ENCODE results near the gene ANKRD10. TPM values are rescaled to one million over a fixed set of nuclear protein-coding genes. Genes with fewer than 3 reads are reported as not detected.
"Not testable (repeated sequence)": the region's sequence is repeated elsewhere in the genome, so short reads cannot be mapped to it uniquely, and the experiment has no call there.

Gene ANKRD10
- total RNA-seq, 2 donors from 2014 or later: 46.2 to 47.5 TPM

DNA sequence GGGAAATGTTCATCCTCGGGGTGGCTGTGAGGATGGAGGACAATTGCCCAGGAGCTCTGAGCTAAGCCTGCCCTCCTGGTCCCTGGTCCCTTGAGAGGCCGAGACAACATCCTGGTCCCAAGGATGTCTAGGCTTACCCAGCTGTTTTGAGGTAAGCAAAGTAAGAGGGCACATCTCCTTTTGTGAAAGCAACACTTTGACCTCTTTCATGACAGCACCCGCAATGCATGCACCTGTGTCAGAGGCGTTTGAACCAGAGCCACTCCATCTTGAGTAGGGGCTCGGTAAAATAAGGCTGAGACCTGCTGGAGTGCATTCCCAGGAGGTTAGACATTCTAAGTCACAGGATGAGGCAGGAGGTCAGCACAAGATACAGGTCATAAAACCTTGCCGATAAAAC lies 43.1 kb upstream of the ANKRD10 start:
- Histone ChIP-seq H3K9me3 (peaks cover 0 to 13% of the 10 kb centered on the region in 2 donors), H3K36me3 (no peaks in the 10 kb centered on the region), H3K4me3 (no peak overlapping the region), H3K4me1 (peaks cover 0 to 4% of the 10 kb centered on the region in 2 donors), H3K27me3 (no peaks in the 10 kb centered on the region), H3K27ac (no peak overlapping the region)
- TF ChIP-seq, protein P1, sequence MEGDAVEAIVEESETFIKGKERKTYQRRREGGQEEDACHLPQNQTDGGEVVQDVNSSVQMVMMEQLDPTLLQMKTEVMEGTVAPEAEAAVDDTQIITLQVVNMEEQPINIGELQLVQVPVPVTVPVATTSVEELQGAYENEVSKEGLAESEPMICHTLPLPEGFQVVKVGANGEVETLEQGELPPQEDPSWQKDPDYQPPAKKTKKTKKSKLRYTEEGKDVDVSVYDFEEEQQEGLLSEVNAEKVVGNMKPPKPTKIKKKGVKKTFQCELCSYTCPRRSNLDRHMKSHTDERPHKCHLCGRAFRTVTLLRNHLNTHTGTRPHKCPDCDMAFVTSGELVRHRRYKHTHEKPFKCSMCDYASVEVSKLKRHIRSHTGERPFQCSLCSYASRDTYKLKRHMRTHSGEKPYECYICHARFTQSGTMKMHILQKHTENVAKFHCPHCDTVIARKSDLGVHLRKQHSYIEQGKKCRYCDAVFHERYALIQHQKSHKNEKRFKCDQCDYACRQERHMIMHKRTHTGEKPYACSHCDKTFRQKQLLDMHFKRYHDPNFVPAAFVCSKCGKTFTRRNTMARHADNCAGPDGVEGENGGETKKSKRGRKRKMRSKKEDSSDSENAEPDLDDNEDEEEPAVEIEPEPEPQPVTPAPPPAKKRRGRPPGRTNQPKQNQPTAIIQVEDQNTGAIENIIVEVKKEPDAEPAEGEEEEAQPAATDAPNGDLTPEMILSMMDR (IDR thresholded peaks at IDR 0.05): no peak
- no peak for DNase-seq (ENCODE audit: low spot score)

DNA sequence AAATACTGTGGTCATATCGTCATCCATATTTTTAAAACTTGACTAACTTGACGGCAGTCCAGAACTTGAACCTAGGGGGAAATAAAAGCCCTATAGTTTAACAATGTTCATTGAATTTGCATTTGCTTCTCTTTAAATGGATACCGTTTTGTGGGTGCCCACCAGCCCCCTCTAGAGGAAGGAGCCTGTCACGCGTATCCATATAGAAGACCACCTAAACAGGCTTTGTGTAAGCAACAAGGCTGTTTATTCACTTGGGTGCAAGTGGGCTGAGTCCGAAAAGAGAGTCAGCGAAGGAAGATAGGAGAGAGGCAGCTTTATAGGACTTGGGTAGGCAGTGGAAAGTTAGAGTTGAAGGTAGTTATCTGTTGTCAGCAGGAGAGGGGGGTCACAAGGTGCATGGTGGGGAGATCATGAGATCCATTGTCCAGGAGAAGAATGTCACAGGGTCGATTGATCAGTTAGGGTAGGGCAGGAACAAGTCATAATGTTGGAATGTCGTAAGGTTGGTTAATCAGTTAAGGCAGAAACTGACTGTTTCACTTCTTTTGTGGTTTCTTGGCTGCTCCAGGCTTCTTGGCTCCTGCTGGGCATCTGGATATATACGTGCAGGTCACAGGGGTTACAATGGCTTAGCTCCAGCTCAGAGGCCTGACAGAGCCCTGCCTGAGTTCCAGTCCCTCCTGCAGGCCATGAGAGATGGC lies 42.5 kb upstream of the ANKRD10 start:
- TF ChIP-seq, protein P1 (IDR thresholded peaks at IDR 0.05): no peak
- Histone ChIP-seq H3K4me1 (peaks cover 0 to 4% of the 10 kb centered on the region in 2 donors), H3K9me3 (peaks cover 0 to 11% of the 10 kb centered on the region in 2 donors), H3K27ac (no peak overlapping the region), H3K4me3 (no peak overlapping the region), H3K27me3 (no peaks in the 10 kb centered on the region), H3K36me3 (no peaks in the 10 kb centered on the region)
- no peak for DNase-seq (ENCODE audit: low spot score)

DNA sequence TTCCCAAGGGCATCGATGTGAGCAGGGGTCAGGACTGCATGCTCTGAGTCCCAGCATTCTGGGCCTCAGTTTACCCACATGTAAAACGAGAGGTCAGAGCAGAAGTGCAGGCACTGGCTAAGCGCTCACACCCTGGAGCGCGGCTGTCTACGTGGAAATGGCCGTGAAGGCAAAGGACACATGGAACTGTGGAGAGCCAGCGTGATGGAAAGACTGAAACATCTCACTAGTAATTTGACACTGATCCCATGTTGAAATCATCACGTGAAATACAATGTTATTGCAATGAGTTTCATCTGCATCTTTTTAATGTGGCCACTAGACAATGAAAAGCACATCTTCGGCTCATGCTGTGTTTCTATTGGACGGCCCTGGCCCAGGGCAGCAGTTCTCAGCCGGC lies 41.3 kb upstream of the ANKRD10 start:
- H3K4me3 ChIP-seq; H3K27me3 ChIP-seq; H3K27ac ChIP-seq; H3K36me3 ChIP-seq; H3K4me1 ChIP-seq; DNase-seq (ENCODE audit: low spot score); H3K9me3 ChIP-seq: not testable (repeated sequence)

DNA sequence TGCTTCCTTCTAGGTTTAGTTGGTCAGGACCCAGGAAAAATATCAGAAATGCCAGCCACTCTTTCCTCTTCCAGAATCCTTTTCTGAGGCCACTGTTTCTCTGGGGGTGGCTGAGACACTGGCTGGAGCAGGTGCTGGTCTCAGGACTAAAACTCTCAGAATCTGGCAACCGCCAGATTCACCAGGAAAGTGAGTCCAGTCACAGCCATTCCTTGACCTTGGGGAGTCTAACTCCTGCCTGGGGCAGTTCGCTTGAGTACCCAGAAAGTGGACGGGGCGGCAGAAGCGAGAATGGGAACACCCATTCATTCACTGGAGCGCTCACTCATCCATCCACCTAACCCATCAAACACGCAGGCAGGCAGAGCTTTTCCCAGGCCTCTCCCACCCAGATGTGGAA lies 40.7 kb upstream of the ANKRD10 start:
- not testable (repeated sequence) for H3K27ac ChIP-seq; DNase-seq (ENCODE audit: low spot score); H3K36me3 ChIP-seq; H3K27me3 ChIP-seq; H3K4me1 ChIP-seq; H3K9me3 ChIP-seq; H3K4me3 ChIP-seq

DNA sequence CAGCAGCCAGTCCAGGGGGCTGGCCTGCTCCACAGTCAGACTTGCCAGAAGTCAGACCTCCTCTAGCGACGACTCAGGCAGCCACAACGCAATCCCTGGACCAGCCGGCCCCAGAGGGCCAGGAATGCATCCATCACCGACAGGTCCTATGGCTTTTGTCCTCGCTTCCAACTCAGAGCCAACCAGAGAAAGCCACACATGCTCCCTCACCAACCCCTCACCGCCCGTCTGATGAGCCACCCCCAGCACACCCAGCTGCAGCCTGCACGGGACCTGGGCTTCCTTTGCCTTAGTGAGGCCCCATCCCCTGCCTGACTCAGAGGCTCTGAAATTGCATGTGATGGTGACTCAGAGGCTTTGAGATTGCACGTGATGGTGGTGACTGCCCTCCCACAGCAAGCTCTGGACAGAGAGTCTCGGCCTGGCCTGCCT lies 40.2 kb upstream of the ANKRD10 start:
- H3K4me3 ChIP-seq, H3K27me3 ChIP-seq, H3K36me3 ChIP-seq, H3K9me3 ChIP-seq, H3K4me1 ChIP-seq: not testable (repeated sequence)
- H3K27ac ChIP-seq: peak overlapping the region in 1 of 2 donors; percentile 35
- DNase-seq (ENCODE audit: low spot score): peak; percentile 80

DNA sequence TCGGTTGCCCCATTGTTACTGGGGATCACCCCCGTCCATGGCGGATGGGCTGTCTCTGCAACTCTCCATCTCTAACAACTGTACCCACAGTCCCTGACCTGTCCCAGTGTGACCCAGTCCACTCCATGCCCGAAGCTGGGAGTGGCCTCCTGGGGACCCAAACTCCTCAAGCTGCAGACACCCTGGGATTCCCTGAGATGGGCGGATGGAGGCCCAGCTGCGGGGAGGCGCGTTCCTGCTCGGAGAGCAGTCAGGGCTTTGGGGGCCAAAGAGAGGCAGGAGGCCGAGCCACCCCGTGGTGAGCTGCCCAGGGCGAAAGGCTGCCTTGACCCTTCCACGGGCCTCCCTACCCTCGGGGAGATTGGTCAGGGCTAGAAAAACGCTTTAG lies 39.7 kb upstream of the ANKRD10 start:
- H3K9me3 ChIP-seq, H3K27ac ChIP-seq: not testable (repeated sequence)

DNA sequence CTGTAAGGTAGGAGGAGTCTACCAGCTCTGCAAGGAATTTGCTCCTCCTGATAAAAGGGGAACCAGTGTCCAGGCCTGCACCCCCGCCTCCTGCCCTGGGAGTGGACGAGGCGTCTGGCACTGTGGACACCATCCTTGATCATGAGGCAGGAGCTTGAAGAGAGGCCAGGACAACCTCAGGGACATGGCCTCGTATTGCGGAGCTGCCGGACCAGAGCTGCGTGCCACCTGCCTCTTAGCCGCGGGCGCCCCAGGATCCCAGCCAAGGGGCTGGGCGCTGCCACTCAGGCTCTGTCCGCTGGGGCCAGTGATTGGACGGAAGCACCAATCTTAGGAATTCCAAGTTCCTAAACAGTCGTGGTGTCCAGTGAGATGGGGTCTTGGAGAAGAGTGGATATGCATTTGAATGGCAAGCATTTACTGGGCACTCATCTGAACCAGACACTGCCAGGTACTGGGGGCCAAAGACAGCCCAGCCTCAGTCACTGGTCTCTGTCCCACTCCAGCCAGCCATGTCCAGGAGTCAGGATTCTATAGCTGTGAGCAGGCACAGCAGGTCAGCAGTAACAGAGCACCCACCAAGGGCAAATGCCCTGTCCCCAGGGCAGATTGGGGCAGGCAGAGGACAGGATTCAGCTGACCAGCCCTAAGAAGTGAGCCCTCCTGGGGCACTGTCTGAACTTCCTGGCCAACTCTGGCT lies 39.1 kb upstream of the ANKRD10 start:
- H3K27ac ChIP-seq: no peak overlapping the region
- TF ChIP-seq, protein P1 (IDR thresholded peaks at IDR 0.05): no peak

More for the DNA sequence above, 39.7 kb upstream of the ANKRD10 start:
- H3K36me3 ChIP-seq; H3K4me1 ChIP-seq; H3K27me3 ChIP-seq; H3K4me3 ChIP-seq; DNase-seq (ENCODE audit: low spot score): not testable (repeated sequence)

DNA sequence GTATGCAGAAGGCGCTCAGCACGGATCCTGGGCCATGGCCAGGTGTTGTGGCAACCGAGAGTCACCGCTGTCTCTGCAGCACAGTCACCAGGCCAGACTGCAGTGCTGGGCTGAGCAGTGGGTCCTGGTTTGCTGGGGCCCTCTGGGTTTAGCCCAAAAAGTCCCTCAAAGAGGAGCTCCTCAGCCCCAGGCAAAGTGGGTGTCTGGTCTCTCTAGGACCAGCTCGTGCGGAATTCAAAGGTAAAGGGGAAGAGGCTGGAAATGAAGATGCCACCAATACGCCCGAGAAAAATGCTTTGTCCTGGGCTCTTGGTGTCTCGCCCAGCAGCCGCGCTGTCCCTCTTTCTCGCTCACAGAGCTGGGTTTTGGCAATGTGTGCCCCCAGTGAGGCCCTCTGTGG lies 38.5 kb upstream of the ANKRD10 start:
- Histone ChIP-seq H3K36me3 (no peaks in the 10 kb centered on the region), H3K9me3 (no peaks in the 10 kb centered on the region), H3K4me3 (no peak overlapping the region), H3K4me1 (peaks cover 0 to 4% of the 10 kb centered on the region in 2 donors), H3K27me3 (no peaks in the 10 kb centered on the region), H3K27ac (no peak overlapping the region)
- TF ChIP-seq, protein P1 (IDR thresholded peaks at IDR 0.05): no peak
- DNase-seq (ENCODE audit: low spot score): no peak

More for the DNA sequence above, 39.1 kb upstream of the ANKRD10 start:
- Histone ChIP-seq H3K27me3 (no peaks in the 10 kb centered on the region), H3K4me1 (peaks cover 0 to 4% of the 10 kb centered on the region in 2 donors), H3K9me3 (no peaks in the 10 kb centered on the region), H3K4me3 (no peak overlapping the region), H3K36me3 (no peaks in the 10 kb centered on the region)
- no peak for DNase-seq (ENCODE audit: low spot score)

DNA sequence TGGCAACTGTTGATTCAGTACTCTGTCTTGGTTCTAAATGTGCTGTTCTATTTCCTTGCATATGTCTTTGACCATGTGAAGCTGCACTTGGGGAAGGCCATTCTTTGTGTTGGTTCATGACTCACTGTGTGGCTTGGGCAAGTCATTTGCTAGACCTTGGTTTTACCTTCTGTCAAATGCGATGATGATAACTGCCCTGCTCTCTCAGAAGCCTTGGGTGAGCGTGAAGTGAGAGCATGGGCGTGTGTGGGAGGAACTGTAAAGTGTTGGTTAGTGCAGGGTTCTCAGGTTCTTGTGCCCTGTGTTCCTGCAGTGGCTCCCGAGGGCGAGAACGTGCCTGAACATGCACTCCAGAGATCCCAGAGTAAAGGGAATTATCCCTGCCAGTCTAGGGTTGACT lies 37.3 kb upstream of the ANKRD10 start:
- not testable (repeated sequence) for H3K4me3 ChIP-seq; H3K27me3 ChIP-seq; H3K9me3 ChIP-seq; H3K4me1 ChIP-seq; H3K36me3 ChIP-seq; H3K27ac ChIP-seq; DNase-seq (ENCODE audit: low spot score)
